WERI-Rb-1 (cell line): ENCODE data around the gene LYSMD4.

Experiments
- DNase-seq: peaks from one replicate; pipeline ENCODE4 v3.0.0-alpha.2; 2020
- H3K27ac ChIP-seq: fragments of 250-450 bp; sonication (Bioruptor Pico); 2 replicates; pipeline ENCODE4 v1.5.1; 2020; ENCODE audit warnings: mild to moderate bottlenecking, moderate library complexity
- H3K27me3 ChIP-seq: fragments of 250-450 bp; sonication (Bioruptor Pico); 2 replicates; pipeline ENCODE4 v1.5.1; 2021; ENCODE audit warnings: mild to moderate bottlenecking, low read depth, moderate library complexity; ENCODE audit not compliant: insufficient read depth, severe bottlenecking
- H3K36me3 ChIP-seq: fragments of 250-450 bp; sonication (Bioruptor Pico); 2 replicates; pipeline ENCODE4 v1.5.1; 2020; ENCODE audit warnings: mild to moderate bottlenecking, moderate library complexity
- H3K4me3 ChIP-seq: 2 replicates; pipeline ENCODE4 v1.5.1; 2011; ENCODE audit warnings: low read depth, mild to moderate bottlenecking, control low read depth, low read length
- H3K9me3 ChIP-seq: fragments of 250-450 bp; sonication (Bioruptor Pico); 2 replicates; pipeline ENCODE4 v1.5.1; 2021; ENCODE audit warnings: mild to moderate bottlenecking, moderate library complexity; ENCODE audit not compliant: severe bottlenecking
- CTCF ChIP-seq: IDR thresholded peaks from 2 replicates; pipeline ENCODE4 v1.5.1; 2011; ENCODE audit warnings: low read depth, mild to moderate bottlenecking, control low read depth, inconsistent platforms, low read length

The LYSMD4 gene

GRCh38 chr15:99680276-99680675 is 53.0 kb downstream of the LYSMD4 start:
- Histone ChIP-seq H3K9me3 (no peaks in the 10 kb centered on the region), H3K36me3 (peaks cover 12% of the 10 kb centered on the region), H3K27me3 (no peaks in the 10 kb centered on the region), H3K27ac (no peak overlapping the region), H3K4me3 (no peak overlapping the region)
- TF ChIP-seq CTCF = no peak
- DNase-seq = no peak

- no peak overlapping the region for H3K4me3 ChIP-seq
- no peak for TF ChIP-seq CTCF
- H3K27me3 ChIP-seq = no peaks in the 10 kb centered on the region
- DNase-seq = no peak
- no peaks in the 10 kb centered on the region for H3K9me3 ChIP-seq
- peaks cover 23% of the 10 kb centered on the region for H3K36me3 ChIP-seq
- H3K27ac ChIP-seq = no peak overlapping the region
Measured at GRCh38 chr15:99677540-99678134, 55.6 kb downstream of the LYSMD4 start.
